NCI-H510A treated with DMSO at 0.1 percent for 48 hours (cell line): ENCODE data around the gene ERCC4.

Source experiments
- DNase-seq: peaks from one replicate; lab custom pipeline; 2025; lab: John Stamatoyannopoulos, UW

The ERCC4 gene

DNA sequence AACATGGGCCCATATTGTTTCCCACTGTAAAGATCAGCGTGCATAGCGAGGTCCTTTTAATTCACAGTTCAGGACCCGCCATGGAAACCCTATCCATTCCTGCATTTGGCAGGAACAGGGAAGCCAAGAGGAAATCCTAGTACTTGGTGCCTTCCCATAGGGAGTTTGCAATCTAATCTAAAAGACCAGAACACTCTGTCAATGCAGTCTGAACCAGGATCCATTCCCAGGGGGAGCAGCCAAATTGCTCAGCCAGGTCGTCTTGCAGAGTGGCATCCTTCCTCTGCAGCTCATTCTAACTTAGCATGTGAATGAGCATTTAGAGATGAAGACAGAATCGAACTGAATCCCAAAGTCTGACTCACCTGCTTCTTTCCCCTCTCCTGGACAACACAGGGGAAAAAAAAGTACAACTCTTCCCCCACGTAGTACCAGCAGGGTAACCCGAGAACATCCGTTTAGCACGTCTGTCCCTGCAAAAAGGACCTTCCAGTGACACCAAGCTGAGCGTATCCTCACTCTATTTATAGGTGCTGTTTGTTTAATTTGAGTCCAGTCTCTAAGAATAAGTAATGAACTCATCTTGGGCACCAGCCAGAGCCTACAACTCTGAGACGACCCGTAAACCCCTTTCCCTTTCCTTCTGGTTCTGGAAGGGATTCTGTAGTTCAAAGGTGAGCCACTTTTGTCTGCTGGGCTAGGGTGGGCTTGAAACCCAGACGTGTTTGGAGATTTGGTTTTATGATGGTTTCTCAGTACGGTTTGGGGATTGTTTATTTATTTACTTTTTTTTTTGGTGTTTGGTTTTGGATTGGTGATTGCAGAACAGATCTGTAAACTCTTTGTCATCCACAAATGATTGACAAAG is 74.5 kb downstream of the ERCC4 start:
- peak; percentile 71 for DNase-seq

DNA sequence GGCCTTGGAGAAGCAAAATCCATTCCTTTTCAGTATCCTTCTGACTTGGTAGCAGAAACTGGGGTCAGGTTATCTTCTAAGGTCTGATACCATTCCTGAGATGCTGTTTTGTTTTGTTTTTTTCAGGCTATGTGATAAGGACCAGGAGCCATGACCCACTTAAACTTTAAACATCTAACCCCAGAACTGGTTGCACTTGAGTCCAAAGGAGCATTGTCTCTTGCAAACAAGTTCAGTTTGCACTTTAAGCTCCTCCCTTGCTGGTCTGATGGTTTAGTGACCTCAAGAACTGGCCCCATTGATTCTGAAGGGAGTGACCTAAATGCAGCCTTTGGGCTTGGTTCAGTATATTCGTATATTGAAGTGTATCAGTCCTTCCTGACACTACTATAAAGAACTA is 75.2 kb downstream of the ERCC4 start:
- DNase-seq, result no peak

DNA sequence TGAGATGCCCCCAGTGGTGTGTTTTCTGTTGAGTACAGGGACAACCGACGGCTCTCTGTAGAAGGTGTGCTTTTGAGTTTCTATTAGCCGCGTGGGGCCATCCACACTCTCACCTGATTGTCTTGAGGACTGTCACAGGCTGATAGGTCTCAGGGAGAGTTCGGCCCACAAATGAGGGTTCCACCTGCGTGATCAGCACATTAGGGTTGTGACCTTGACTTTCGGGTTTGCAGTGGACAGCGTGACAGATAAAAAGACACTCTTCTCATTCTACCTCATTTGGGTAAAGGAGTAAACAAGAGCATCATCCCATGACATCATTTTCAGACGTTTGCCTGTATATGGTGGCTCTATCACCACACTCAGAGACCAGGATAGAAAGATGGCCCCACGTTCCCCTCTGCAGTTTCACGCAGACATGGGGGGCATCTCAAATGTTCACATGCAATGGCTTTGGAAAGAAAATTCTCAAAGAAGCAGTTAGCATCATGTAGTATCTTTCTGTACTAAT is 76.9 kb downstream of the ERCC4 start:
- DNase-seq, result no peak

DNA sequence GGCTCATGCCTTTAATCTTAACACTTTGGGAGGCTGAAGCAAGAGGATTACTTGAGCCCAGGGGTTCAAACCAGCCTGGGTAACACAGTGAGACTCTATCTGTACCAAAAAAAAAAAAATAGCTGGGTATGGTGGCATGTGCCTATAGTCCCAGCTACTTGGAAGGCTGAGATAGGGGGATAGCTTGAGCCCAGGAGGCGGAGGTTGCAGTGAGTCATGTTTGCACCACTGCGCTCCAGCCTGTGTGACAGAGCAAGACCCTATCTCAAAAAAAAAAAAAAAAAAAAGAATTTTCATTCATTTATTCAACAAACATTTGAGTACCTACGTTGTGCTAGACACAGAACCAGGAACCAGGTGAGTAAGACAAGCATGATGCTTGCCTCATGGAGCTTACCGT is 77.6 kb downstream of the ERCC4 start:
- DNase-seq, result no peak

DNA sequence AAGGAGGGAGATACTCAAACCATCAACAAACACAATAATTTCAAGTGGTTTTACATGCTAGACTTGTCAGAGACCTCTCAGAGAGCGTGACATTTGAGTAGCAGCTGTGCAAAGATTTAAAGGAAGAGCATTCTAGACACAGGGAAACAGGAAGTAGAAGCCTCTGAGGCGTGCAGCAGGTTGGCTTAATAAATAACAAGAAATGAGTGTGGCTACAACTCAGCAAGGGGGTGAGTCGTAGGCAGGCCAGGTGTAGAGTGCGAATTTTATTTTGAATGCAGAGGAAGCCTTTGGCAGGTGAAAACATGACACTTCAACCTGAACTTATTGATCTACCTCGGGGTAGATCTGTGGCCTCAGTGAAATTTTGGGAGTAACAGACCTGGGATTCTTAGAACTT is 78.0 kb downstream of the ERCC4 start:
- DNase-seq, result peak; percentile 93

DNA sequence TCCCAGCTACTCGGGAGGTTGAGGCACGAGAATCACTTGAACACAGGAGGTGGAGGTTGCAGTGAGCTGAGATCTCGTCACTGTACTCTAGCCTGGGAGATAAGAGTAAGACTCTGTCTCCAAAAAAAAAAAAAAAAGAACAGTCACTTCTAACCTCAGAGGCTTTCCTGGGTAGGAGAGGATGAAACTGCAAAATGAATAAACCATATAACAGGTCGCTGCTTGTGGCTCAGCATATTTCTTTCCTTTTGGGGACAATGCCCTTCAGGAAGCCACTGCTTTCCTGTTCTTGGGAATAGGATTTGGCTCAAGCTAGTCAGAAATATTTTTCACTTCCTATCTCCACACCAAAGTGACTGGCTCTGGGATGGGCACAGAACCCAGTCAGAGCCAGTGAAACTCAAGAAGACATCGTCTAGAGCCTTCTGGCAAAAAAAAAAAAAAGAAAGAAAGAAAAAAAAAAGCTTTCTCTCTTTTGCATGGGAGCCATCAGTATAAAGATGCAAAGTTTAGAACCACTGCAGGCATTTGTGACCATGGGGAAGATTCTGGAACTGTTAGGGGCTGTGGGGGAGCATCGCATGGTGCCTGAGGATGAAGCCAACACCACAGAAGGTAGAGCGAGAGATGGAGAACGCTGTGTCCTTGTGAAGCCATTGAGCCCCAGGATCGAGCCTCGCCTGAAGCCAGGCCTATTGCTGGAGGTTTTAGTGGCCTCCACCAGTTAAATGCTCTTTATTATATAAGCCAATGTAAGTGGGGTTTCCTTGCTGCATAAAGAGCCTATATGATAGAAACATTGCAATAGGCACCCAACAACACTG is 79.3 kb downstream of the ERCC4 start:
- no peak for DNase-seq

DNA sequence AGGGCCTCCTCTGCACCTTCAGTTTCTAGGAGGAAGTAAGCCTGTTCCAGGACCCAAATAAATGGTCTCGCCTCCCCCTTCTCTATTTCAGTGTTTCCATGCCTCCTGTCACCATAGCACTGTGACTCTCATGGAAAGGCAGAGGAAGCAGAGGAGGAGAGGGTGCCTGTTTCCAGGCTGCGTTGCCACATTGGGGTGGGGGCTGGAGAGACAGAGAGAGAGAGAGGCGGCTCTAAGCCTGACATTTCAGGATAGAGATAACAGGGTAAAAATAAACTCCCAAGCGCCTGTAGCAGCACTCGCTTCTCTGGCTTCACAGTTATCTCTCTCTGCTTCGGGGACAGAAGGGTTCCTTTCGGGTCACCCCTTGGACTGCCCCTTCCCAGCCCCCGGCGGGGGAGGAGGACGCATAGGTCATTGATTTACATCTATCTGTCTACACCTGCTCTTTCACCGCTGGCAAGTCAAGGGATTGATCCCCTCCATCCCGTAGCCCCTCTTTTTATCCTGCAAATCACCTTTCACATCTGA is 80.0 kb downstream of the ERCC4 start:
- DNase-seq, result peak; percentile 15

DNA sequence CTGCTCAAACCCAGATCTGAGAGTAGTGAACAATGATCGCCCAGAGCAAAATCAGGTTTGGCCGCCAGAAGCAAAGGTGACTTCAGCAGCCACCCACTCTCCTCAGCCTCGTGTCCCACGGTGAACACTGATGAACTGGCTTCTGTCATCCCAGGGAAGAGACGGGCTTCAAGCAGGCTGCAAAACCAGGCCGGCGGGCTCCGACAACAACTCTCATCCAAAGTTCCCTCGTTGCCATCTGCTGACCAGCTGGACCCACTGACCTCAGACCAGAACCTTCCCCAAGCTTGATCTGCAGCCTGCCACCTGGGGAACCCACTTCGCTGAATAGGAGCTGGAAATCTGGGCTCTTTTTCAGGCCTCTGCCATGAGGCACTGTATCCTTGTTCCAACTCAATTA is 81.6 kb downstream of the ERCC4 start:
- DNase-seq, result no peak
